GM18868 (cell line): Measurements from ENCODE around the gene ALG1.
"Not testable (repeated sequence)": the region's sequence is repeated elsewhere in the genome, so short reads cannot be mapped to it uniquely, and the experiment has no call there.

ENCODE experiments used
- ATAC-seq: cut with Tn5 transposase; IDR thresholded peaks from one replicate; pipeline ENCODE4 v1.9.1; 2021; ENCODE audit warnings: mild to moderate bottlenecking, moderate library complexity; ENCODE audit not compliant: unreplicated experiment

The ALG1 gene

GRCh38 chr16:5072334-5073278 lies 963 bp downstream of the ALG1 start:
- ATAC-seq, result no peak

- no peak for ATAC-seq
Measured at GRCh38 chr16:5073279-5073629, 1.6 kb downstream of the ALG1 start.

- not testable (repeated sequence) for ATAC-seq
Measured at GRCh38 chr16:5073771-5074170, 2.1 kb downstream of the ALG1 start.

GRCh38 chr16:5075637-5076036 lies 4.0 kb downstream of the ALG1 start:
- ATAC-seq, result no peak

GRCh38 chr16:5077304-5077703 lies 5.7 kb downstream of the ALG1 start:
- no peak for ATAC-seq

- no peak for ATAC-seq
Measured at GRCh38 chr16:5078626-5079025, 7.0 kb downstream of the ALG1 start.

- not testable (repeated sequence) for ATAC-seq
Measured at GRCh38 chr16:5080461-5080860, 8.8 kb downstream of the ALG1 start.

- not testable (repeated sequence) for ATAC-seq
Measured at GRCh38 chr16:5080996-5081395, 9.4 kb downstream of the ALG1 start.

GRCh38 chr16:5083646-5084045 lies 12.0 kb downstream of the ALG1 start:
- ATAC-seq, result not testable (repeated sequence)

- ATAC-seq, result not testable (repeated sequence)
Measured at GRCh38 chr16:5084099-5084731, 12.6 kb downstream of the ALG1 start.

GRCh38 chr16:5084802-5085201 lies 13.2 kb downstream of the ALG1 start:
- ATAC-seq, result not testable (repeated sequence)

- not testable (repeated sequence) for ATAC-seq
Measured at GRCh38 chr16:5085716-5086115, 14.1 kb downstream of the ALG1 start.

- not testable (repeated sequence) for ATAC-seq
Measured at GRCh38 chr16:5088086-5088790, 16.6 kb downstream of the ALG1 start.

- not testable (repeated sequence) for ATAC-seq
Measured at GRCh38 chr16:5088936-5089335, 17.3 kb downstream of the ALG1 start.

GRCh38 chr16:5089911-5090555 lies 18.4 kb downstream of the ALG1 start:
- not testable (repeated sequence) for ATAC-seq

GRCh38 chr16:5090592-5090991 lies 18.9 kb downstream of the ALG1 start:
- ATAC-seq, result not testable (repeated sequence)

GRCh38 chr16:5093081-5093480 lies 21.4 kb downstream of the ALG1 start:
- ATAC-seq, result not testable (repeated sequence)

GRCh38 chr16:5093746-5094145 lies 22.1 kb downstream of the ALG1 start:
- ATAC-seq, result not testable (repeated sequence)

- not testable (repeated sequence) for ATAC-seq
Measured at GRCh38 chr16:5095145-5095830, 23.6 kb downstream of the ALG1 start.

- ATAC-seq, result not testable (repeated sequence)
Measured at GRCh38 chr16:5096437-5097060, 24.9 kb downstream of the ALG1 start.
